Bone marrow (tissue), 2 donors: Measurements from ENCODE around the gene CCNE1.

Source experiments
- DNase-seq, 2 donors: peaks; one replicate each; lab custom pipeline; 2025; lab: John Stamatoyannopoulos, UW

The CCNE1 gene

DNA sequence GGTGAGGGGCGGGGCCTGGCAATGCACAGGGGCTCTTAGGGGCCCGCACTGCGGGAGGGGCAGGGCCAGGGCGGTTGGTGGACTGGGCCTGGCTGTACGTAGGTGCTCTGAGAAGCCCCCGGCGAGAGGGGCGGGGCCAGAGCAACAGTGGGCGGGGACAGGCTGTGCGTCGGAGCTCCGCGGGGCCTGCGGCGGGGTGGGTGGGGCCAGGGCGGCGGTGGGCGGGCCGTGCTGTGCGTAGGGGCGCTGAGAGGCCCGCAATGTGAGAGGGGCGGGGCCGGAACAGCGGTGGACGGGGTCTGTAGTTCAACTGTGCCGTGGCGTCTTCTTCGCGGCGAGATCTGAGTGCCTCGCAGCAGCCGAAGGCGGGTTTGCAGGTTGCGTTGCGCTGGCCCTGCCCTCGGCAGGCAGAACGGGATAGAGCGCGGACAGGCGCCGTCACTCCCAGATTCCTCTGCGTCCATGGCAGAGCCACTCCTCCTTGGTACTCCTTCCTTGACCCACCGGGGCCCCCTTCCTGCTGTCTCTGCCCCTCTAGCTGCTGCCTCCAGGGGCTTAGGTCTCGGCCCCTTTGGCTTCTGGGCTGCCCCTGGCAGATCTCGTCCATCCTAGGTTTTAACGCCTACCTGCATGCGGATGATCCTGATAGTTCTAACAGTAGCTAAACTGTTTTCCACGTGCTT lies 33.2 kb downstream of the CCNE1 start:
- peak; percentile 81 to 88 for DNase-seq

DNA sequence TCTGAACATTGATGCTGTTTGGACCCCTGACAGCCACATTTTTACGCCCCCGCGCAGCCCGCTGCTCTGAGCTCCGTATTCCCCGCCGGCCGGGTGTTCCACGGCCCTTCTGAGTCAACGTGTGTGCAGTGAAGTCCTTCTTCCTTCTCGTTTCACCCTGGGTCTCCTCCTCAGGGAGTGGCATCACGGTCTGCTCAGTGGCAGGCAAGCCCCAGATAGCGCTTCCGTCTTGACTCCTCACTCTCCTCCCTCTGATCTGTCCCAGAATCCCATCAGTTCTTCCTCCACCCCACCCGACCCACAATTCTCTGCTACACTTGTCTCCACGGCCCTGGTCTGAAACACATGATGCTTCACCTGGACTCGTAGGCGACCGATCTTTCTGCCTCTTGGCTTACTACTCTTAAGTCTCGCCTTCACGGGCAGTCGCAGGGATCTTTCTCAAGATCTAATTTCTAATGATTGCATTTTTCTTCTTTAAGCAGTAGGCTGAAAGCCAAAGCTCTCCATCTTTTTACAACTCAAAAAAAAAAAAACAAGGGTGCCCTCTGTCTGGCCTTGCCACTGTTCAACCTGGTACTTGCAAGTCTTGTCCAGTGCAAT lies 33.9 kb downstream of the CCNE1 start:
- peak; percentile 14 to 33 for DNase-seq

DNA sequence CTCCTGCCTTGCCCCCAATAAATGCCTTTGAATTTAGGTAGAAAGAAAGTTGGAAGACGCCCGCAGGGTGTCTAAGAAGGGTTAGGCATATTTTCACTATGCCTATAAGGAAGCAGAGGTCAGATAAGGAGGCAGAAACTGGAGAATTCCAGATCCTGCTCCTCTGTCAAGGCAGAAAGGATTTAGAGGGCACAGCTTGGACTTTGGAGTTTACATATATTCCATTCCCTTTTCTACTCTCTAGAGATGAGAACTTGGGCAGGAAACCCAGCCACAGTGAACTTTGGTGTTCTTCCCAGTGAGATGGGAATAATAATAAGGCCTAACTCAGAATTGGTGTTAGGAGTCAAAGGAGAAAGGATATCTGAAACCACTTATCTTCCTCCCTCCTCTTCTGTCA lies 37.4 kb downstream of the CCNE1 start:
- no peak for DNase-seq

DNA sequence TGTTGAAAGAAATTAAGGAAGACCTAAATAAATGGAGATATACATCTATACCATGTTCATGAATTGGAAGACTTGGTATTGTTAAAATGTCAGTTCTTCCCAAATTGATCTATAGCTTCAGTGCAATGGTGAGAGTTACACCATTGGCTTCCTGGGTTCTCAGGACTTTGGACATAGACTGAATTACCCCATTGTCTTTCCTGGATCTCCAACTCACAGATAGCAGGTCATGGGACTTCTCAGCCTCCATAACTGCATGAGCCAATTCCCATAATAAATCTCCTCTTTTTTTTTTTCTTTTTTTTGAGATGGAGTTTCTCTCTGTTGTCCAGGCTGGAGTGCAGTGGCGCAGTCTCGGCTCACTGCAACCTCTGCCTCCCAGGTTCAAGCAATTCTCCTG lies 38.7 kb downstream of the CCNE1 start:
- DNase-seq, result no peak

DNA sequence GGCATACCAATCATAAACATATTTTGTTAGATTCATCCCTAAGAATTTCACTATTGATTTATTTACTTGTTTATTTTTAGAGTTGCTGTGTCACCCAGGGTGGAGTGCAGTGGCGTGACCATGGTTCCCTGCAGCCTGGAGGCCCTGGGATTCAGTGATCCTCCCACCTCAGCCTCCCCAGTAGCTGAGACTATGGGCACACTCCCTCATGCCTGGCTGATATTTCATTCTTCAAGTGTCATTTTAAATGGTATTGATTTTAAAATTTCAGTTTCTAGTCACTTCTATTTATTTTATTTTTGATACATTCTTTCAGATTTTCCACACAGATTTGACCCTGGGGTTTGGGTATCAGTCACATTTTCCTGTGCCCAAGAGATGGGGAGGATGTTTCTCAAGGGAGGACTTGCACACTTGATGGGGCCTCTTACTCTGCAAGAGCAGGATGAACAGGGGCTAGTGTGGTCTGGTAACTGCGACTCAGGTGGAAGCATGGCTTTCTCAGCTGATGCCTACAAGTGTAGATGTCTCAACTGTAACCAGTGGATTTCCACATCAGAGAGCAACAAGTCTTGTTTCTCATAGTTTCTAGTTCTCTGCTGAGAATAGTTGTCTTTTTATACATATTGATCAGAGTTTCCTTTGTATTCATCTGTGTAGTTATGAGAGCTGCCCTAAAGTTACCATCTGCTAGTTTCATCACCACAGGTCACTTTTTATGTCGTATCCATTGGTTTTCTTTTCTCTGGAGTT lies 40.2 kb downstream of the CCNE1 start:
- DNase-seq, result no peak

DNA sequence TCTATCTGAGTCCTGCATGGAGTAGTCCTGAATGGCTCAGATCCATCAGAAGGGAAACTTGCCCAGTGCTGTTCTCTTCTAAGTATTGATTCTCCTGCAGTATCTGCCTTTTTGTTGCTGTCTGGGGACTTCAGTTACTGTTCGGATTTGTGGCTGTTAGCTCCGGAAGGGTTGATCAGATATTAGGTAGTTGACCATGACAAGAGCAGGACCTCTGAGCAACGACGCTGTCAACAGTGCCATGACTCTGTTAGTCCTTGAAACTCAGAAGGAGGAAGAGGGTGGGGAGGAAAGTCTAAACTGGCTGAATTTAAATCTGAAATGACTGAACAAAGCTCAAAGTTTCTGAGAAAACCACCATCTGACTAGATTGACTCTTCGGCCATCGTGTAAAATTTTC lies 42.2 kb downstream of the CCNE1 start:
- no peak for DNase-seq

DNA sequence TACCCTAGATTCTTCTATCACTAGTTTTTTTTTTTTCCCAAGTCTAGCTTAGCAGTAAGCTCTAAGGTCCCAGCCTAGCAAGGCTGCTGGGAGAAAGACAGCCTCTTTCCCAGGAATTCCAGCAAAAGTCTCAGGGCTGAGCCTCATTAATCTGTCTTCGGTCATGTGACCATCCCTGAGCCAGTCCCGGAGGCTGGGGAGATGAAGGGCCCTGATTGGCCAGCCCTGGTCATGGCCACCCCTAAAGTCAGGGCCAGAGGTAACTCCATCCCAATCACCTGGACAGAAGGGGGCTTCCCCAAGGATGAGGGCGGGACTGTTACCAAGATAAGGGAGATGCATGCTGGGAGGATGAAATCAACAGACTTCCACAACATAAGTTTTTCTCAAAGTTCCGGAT lies 43.3 kb downstream of the CCNE1 start:
- DNase-seq, result no peak

DNA sequence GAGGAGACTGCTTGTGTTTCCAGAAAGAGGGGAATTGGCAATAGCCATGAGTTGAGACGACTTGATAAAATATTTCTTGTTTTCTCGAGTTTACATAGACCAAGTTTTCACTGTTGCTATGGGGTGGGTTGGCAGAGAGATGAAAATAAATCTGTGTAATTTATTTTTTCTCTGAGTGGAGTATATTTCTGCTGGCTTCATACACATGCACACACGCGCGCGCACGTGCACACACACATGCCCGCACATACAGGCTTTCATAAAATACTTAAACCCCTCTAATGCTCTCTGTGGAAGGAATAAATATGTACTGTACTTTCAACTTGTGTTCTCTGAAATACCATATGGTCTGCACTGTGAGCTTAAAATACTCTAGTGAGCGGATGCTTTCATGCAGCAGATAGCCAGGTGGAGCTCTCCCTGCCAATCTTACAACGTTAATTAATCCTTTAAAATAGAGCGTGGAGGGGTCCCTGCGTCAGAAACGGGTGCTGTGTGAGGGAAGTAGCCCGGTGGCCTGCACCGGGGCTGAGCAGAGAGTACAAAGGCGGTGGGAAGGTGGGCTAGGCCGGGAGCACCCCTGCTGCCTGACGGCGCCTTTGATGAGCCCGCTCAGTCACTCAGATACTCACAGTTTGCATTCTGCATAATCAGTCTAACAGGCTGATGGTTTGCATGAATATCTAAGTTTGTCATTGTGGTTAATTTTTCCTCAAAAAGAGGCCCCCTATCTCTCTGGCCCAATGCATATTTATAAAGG lies 44.1 kb downstream of the CCNE1 start:
- no peak for DNase-seq

DNA sequence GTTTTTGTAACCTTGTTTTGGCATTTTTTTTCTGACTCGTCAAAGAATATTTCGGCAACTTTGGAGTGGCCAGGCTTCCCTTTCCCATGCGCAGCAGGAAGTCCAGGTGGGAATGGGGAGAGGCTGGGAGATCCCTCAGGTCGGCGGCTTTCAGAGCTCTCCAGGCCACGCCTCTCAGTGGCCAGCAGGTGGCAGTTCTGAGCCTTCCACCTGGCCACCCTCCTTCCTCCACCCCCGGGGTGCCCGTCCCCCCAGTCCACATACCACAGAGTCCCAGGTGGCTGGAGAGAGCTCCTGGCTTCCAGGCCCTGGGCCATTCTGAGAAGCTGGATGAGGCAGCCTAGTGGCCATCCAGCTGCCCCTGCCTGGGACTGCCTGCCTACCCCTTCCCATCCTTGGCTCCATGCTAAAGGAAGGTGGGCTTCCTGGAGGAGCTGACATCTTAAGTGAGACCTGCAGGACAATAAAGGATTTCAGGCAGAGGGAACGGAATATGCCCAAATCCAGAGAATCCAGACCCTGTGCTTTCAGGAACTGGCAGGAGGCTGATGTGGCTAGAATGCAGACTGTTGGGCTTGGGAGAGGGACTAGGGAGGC lies 46.3 kb downstream of the CCNE1 start:
- no peak for DNase-seq

DNA sequence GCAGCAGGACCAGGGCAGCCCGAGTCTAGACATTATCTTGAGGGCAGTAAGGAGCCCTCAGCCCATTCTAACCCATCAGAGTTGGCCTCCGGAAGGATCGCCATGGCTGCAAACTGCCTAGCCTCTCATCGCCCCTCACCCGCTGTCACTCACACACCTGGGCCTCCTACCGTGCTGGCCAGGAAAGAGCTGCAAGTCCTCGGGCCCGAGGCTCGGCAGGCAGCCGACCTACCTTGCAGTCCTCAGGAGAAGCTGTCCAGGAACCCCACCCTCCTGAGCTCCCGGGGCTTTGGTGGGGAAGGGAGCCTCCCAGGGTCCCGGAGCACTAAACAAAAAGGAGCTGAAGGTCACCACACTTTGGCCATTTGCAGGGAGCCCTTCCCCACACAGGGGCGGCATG lies 46.8 kb downstream of the CCNE1 start:
- DNase-seq, result no peak

DNA sequence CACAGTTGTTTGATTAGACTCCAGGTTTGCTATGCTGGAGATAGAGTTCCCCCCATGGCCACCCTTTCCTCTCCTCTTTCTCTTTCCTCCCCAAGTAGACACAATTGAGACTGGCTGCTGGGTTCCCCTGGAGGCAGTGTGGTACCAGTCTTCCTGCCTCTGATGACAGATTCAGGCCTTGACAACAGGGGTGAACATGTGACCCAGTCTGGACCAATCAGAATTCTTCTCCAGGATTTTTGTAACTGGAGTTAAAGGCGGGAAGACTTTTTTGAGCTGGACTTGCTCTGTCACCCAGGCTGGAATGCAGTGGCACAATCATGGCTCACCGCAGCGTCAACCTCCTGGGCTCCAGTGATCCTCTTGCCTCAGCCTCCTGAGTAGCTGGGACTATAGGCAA lies 48.7 kb downstream of the CCNE1 start:
- DNase-seq, result no peak

DNA sequence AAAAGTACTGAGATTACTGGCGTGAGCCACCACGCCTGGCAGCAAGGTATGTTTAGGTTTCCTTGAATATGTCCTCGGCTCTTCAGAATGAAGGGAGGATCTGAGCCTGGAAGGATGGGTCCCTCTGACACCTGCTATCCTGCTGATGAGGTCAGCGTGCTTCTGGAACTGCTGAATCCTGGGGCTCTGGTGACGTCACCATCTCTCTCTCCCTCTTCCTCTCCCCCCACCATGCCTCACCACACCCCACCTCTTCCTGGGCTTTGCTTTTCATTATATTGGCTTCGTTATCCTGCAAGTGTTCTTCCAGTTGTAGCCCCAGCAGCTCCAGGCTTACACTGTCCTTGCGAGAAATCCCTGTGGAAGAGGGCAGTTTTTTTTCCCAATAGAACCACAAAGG lies 49.8 kb downstream of the CCNE1 start:
- DNase-seq, result no peak

DNA sequence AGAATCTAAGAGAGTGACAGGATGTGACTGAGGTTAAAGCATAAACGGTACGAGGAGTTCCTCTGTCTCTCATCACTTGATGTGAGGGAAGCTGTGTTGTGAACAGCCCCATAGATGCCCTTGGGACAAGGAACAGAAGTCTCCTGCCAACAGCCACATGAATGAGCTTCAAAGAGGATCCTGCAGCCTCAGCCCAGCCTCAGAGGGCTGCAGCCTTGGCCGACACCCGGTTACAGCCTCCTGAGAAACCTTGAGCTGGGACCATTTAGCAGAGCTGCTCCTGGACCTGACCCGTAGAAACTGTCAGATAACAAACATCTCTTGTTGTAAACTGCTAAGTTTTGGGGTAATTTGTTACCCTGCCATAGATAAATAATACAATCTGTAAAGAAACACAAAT lies 54.2 kb downstream of the CCNE1 start:
- no peak for DNase-seq

DNA sequence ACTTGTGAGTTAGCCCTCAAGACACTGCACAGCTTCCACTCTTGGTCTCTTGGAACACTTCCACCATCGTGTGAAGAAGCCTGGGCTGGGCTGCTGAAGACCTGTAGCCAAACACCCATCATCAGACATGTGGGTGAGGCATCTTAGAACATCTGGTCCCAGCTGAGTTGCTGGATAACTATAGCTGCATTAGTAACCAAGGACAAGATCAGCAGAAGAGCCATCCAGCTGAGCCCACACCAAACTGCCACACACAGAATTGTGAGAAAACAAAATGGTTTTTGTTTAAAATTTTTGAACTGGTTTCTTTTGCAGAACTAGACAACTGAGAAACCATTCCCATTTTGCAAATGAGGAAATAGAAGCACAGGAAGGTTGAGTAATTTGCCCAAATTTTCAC lies 56.2 kb downstream of the CCNE1 start:
- no peak for DNase-seq

DNA sequence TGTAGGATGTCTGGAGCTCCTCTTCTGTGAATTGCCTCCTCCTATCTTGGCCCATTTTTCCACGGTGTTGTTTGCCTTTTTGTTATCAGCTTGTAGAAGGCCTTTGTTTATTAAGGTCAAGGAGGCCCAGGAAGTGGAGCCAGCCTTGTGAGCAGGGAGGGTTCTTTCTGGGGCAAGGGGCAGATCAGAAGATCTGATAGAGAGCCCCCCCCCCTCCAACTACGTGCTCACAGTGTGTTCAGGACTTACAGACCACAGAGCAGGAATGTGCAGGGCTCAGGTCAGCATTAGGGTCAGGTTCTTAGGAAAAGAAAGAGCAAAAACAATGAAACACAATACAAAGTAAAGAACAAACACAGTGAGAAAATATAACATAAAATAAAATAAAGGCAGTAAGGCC lies 59.4 kb downstream of the CCNE1 start:
- no peak for DNase-seq

DNA sequence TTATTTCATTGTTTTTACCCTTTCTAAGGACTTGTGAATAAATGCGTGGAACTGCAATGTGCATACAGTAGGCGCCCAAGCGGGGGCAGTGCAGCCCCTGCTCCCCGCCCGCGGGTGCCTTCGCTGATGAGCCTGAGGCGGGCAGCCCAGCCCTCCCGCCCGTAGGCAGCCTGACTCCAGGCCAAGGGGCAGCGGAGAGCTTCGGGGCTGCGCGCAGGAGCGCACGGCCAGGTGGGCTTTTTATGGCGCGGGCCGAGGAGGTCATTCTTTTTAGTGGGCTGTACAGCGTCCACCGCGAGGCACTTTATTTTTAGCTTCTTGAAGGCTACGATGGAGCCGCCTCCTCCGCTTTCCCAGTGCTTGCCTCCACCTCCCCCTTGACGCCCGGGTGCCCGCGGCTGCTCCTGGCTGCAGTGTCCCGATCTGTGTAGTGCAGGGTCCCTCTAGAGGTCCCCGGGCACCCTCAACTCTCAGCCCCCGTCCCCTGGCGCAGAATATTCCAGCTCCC lies 60.5 kb downstream of the CCNE1 start:
- no peak for DNase-seq

DNA sequence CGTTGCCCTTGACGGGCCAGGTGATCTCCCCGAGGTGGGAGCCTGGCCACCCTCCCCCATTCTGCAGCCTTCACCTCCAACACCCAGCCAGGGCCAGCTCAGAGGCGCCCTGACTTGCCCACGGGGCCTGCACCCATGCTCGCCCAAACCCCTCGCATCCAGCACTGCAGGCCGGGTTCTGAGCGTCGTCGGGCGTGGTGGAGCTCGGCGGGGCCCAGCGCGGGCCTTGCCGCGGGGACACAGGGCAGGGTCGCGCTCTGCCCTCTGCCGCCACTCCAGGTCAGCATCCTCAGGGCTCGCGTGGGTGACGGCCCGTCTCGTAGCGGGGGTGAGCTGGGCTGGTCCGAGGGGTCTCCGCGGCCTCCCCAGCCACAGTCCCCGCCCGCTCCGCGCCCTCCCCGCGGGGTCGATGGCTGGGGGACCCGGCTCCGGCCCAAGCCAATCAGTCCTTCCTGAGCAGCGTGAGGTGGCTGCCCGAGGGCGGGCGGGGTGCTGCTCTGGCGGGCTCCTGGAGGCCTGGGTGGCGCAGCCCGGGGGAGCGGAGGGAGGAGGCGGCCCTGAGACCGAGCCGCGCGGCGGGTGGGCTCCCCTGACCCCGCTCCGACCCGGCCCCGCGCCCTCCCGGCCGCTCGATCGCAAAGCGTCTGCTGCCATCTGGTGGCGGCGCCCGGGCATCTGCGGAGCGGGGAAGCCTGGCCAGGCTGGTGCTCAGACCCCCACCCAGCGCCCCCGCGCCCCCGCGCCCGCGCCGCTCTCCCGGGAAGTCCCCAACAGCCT lies 61.4 kb downstream of the CCNE1 start:
- peak in 1 of 2 donors; percentile 24 for DNase-seq
